ACC112 (cell line): Measurements from ENCODE around the gene GJB3.
A peak's percentile ranks its signal among the peaks of the same experiment; 100 is the strongest.

Experiments
- H2AFZ ChIP-seq: fragments of 200-600 bp; sonication (generic); one replicate; pipeline ENCODE4 v1.6.0; 2017; ENCODE audit warnings: antibody characterized with exemption, low read length; ENCODE audit not compliant: unreplicated experiment
- H3K27ac ChIP-seq: fragments of 200-600 bp; sonication (generic); 2 replicates; pipeline ENCODE4 v1.5.1; 2014; ENCODE audit warnings: low read depth, mild to moderate bottlenecking, antibody characterized with exemption, low read length, moderate library complexity
- H3K27me3 ChIP-seq: fragments of 200-600 bp; sonication (generic); 2 replicates; pipeline ENCODE4 v1.6.1; 2014; ENCODE audit warnings: mild to moderate bottlenecking, antibody characterized with exemption, low read length, moderate library complexity, mixed read lengths; ENCODE audit not compliant: insufficient read depth
- H3K36me3 ChIP-seq: fragments of 200-600 bp; sonication (generic); 2 replicates; pipeline ENCODE4 v1.6.1; 2016; ENCODE audit warnings: mild to moderate bottlenecking, antibody characterized with exemption, low read length, moderate library complexity, mixed read lengths; ENCODE audit not compliant: insufficient read depth
- H3K4me1 ChIP-seq: fragments of 200-600 bp; sonication (generic); one replicate; pipeline ENCODE4 v1.6.1; 2016; ENCODE audit warnings: low read length, mixed read lengths; ENCODE audit not compliant: insufficient read depth, unreplicated experiment, control insufficient read depth
- H3K4me3 ChIP-seq: fragments of 200-600 bp; sonication (generic); 2 replicates; pipeline ENCODE4 v1.5.1; 2014; ENCODE audit warnings: mild to moderate bottlenecking, low read depth, low read length
- H3K79me2 ChIP-seq: fragments of 200-600 bp; sonication (generic); one replicate; pipeline ENCODE4 v1.6.0; 2016; ENCODE audit warnings: low read length; ENCODE audit not compliant: control insufficient read depth, unreplicated experiment, insufficient read depth

Gene GJB3

GRCh38 chr1:34774957-34775356, 6.1 kb upstream of the GJB3 start:
- H3K27ac ChIP-seq = no peak overlapping the region
- no peaks in the 10 kb centered on the region for H3K27me3 ChIP-seq
- no peak overlapping the region for H3K4me3 ChIP-seq
- no peaks in the 10 kb centered on the region for H3K4me1 ChIP-seq
- H3K79me2 ChIP-seq = no peaks in the 10 kb centered on the region
- H3K36me3 ChIP-seq = no peaks in the 10 kb centered on the region
- H2AFZ ChIP-seq = no peak overlapping the region

- Histone ChIP-seq H3K36me3 (no peaks in the 10 kb centered on the region), H3K27ac (no peak overlapping the region), H3K27me3 (peaks cover 9% of the 10 kb centered on the region; the same call in 1 of the 2 replicates), H3K79me2 (no peaks in the 10 kb centered on the region), H2AFZ (no peak overlapping the region), H3K4me3 (no peak overlapping the region), H3K4me1 (peaks cover 4% of the 10 kb centered on the region)
Measured at GRCh38 chr1:34776911-34777310, 4.1 kb upstream of the GJB3 start.

GRCh38 chr1:34777519-34778321, 3.3 kb upstream of the GJB3 start:
- H3K4me3 ChIP-seq = no peak overlapping the region
- peaks cover 4% of the 10 kb centered on the region for H3K4me1 ChIP-seq
- H3K27me3 ChIP-seq = peaks cover 15% of the 10 kb centered on the region; the same call in 1 of the 2 replicates
- no peaks in the 10 kb centered on the region for H3K36me3 ChIP-seq
- H3K79me2 ChIP-seq = no peaks in the 10 kb centered on the region
- H2AFZ ChIP-seq = no peak overlapping the region
- no peak overlapping the region for H3K27ac ChIP-seq

GRCh38 chr1:34778381-34778780, 2.6 kb upstream of the GJB3 start:
- Histone ChIP-seq H3K4me1 (peaks cover 7% of the 10 kb centered on the region), H3K79me2 (no peaks in the 10 kb centered on the region), H3K4me3 (no peak overlapping the region), H3K27me3 (peaks cover 15% of the 10 kb centered on the region; the same call in 1 of the 2 replicates), H3K36me3 (no peaks in the 10 kb centered on the region), H3K27ac (no peak overlapping the region), H2AFZ (no peak overlapping the region)

- no peaks in the 10 kb centered on the region for H3K36me3 ChIP-seq
- peaks cover 14% of the 10 kb centered on the region for H3K4me1 ChIP-seq
- H3K27ac ChIP-seq = no peak overlapping the region
- no peak overlapping the region for H3K4me3 ChIP-seq
- H3K79me2 ChIP-seq = no peaks in the 10 kb centered on the region
- H2AFZ ChIP-seq = no peak overlapping the region
- H3K27me3 ChIP-seq = peaks cover 15% of the 10 kb centered on the region; the same call in 1 of the 2 replicates
Measured at GRCh38 chr1:34779005-34779404, 2.0 kb upstream of the GJB3 start.

GRCh38 chr1:34779526-34779925, 1.5 kb upstream of the GJB3 start:
- no peaks in the 10 kb centered on the region for H3K36me3 ChIP-seq
- peaks cover 15% of the 10 kb centered on the region for H3K4me1 ChIP-seq
- H3K79me2 ChIP-seq = no peaks in the 10 kb centered on the region
- H3K27ac ChIP-seq = no peak overlapping the region
- no peak overlapping the region for H3K4me3 ChIP-seq
- H2AFZ ChIP-seq = no peak overlapping the region
- peaks cover 15% of the 10 kb centered on the region; the same call in 1 of the 2 replicates for H3K27me3 ChIP-seq

GRCh38 chr1:34779962-34780361, 1.1 kb upstream of the GJB3 start:
- H2AFZ ChIP-seq = no peak overlapping the region
- peaks cover 15% of the 10 kb centered on the region; the same call in 1 of the 2 replicates for H3K27me3 ChIP-seq
- H3K36me3 ChIP-seq = no peaks in the 10 kb centered on the region
- no peaks in the 10 kb centered on the region for H3K79me2 ChIP-seq
- H3K27ac ChIP-seq = no peak overlapping the region
- H3K4me3 ChIP-seq = no peak overlapping the region
- peaks cover 15% of the 10 kb centered on the region for H3K4me1 ChIP-seq

- no peaks in the 10 kb centered on the region for H3K36me3 ChIP-seq
- H3K79me2 ChIP-seq = no peaks in the 10 kb centered on the region
- H2AFZ ChIP-seq = no peak overlapping the region
- H3K27ac ChIP-seq = no peak overlapping the region
- peaks cover 15% of the 10 kb centered on the region; the same call in 1 of the 2 replicates for H3K27me3 ChIP-seq
- no peak overlapping the region for H3K4me3 ChIP-seq
- peaks cover 15% of the 10 kb centered on the region for H3K4me1 ChIP-seq
Measured at GRCh38 chr1:34780528-34780927, 486 bp upstream of the GJB3 start.

- no peaks in the 10 kb centered on the region for H3K79me2 ChIP-seq
- H3K4me1 ChIP-seq = peaks cover 15% of the 10 kb centered on the region
- H3K27ac ChIP-seq = no peak overlapping the region
- H3K27me3 ChIP-seq = peaks cover 15% of the 10 kb centered on the region; the same call in 1 of the 2 replicates
- peak overlapping the region; percentile 51 for H2AFZ ChIP-seq
- H3K36me3 ChIP-seq = no peaks in the 10 kb centered on the region
- H3K4me3 ChIP-seq = peak overlapping the region; percentile 67
Measured at GRCh38 chr1:34781844-34782391, 904 bp downstream of the GJB3 start.

- no peak overlapping the region for H3K27ac ChIP-seq
- peaks cover 15% of the 10 kb centered on the region; the same call in 1 of the 2 replicates for H3K27me3 ChIP-seq
- H3K4me3 ChIP-seq = no peak overlapping the region
- H3K36me3 ChIP-seq = no peaks in the 10 kb centered on the region
- no peaks in the 10 kb centered on the region for H3K79me2 ChIP-seq
- peaks cover 15% of the 10 kb centered on the region for H3K4me1 ChIP-seq
- H2AFZ ChIP-seq = no peak overlapping the region
Measured at GRCh38 chr1:34784751-34785221, 3.8 kb downstream of the GJB3 start.
